GM06990 (cell line): ENCODE results near the gene DGCR6.
"Not testable (repeated sequence)": the region's sequence is repeated elsewhere in the genome, so short reads cannot be mapped to it uniquely, and the experiment has no call there.

Source experiments
- DNase-seq: peaks from one replicate; pipeline ENCODE4 v3.0.0-alpha.2; 2011; ENCODE audit not compliant: insufficient read length; ENCODE audit errors: extremely low read depth
- H3K27me3 ChIP-seq: replicated peaks from 2 replicates; pipeline ENCODE4 v1.6.0; 2011; ENCODE audit warnings: low read length; ENCODE audit not compliant: control insufficient read depth, insufficient read depth
- H3K36me3 ChIP-seq: 2 replicates; pipeline ENCODE4 v1.5.1; 2011; ENCODE audit warnings: low read length; ENCODE audit not compliant: control insufficient read depth, insufficient read depth
- H3K4me3 ChIP-seq: replicated peaks from 2 replicates; pipeline ENCODE4 v1.5.1; 2011; ENCODE audit warnings: low read depth, mild to moderate bottlenecking, control low read depth, low read length
- CTCF ChIP-seq: IDR thresholded peaks from 2 replicates; pipeline ENCODE4 v1.5.1; 2011; ENCODE audit warnings: low read length, control low read depth, mild to moderate bottlenecking, inconsistent platforms; ENCODE audit not compliant: insufficient read depth, poor library complexity, severe bottlenecking

DGCR6 gene

GRCh38 chr22:18905540-18906409 is at the start of gene DGCR6:
Gene DGCR6, plus strand, starts transcription at chr22:18906320. Its CDS starts 55 bp downstream, at chr22:18906375.
- H3K4me3 ChIP-seq: no peak within 1 kb of the TSS
- DNase-seq: no peak
- H3K36me3 ChIP-seq: no peaks in the 10 kb centered on the region
- no peak for TF ChIP-seq CTCF
- H3K27me3 ChIP-seq: no peaks in the 10 kb centered on the region

GRCh38 chr22:18859314-18859713 is 46.8 kb upstream of the DGCR6 start:
- not testable (repeated sequence) for DNase-seq, H3K4me3 ChIP-seq, H3K36me3 ChIP-seq, H3K27me3 ChIP-seq

- H3K4me3 ChIP-seq, H3K36me3 ChIP-seq, DNase-seq, H3K27me3 ChIP-seq: not testable (repeated sequence)
These were observed 24.9 kb upstream of the DGCR6 start for GRCh38 chr22:18881260-18881659.

- H3K36me3 ChIP-seq, H3K27me3 ChIP-seq, DNase-seq, H3K4me3 ChIP-seq: not testable (repeated sequence)
These were observed 21.7 kb upstream of the DGCR6 start for GRCh38 chr22:18884465-18884864.

GRCh38 chr22:18888115-18888514 is 18.0 kb upstream of the DGCR6 start:
- H3K4me3 ChIP-seq: no peak overlapping the region
- H3K27me3 ChIP-seq: no peaks in the 10 kb centered on the region
- DNase-seq: no peak
- no peaks in the 10 kb centered on the region for H3K36me3 ChIP-seq
- no peak for TF ChIP-seq CTCF

GRCh38 chr22:18890510-18891192 is 15.5 kb upstream of the DGCR6 start:
- not testable (repeated sequence) for DNase-seq, H3K36me3 ChIP-seq, H3K27me3 ChIP-seq, H3K4me3 ChIP-seq

- DNase-seq: not testable (repeated sequence)
These were observed 12.3 kb upstream of the DGCR6 start for GRCh38 chr22:18893775-18894174.

GRCh38 chr22:18896037-18896657 is 10.0 kb upstream of the DGCR6 start:
- not testable (repeated sequence) for H3K36me3 ChIP-seq, H3K27me3 ChIP-seq, DNase-seq, H3K4me3 ChIP-seq

More at GRCh38 chr22:18893775-18894174, 12.3 kb upstream of the DGCR6 start:
- H3K36me3 ChIP-seq, H3K4me3 ChIP-seq, H3K27me3 ChIP-seq: not testable (repeated sequence)

- not testable (repeated sequence) for H3K4me3 ChIP-seq, DNase-seq, H3K27me3 ChIP-seq, H3K36me3 ChIP-seq
These were observed 258 bp downstream of the DGCR6 start for GRCh38 chr22:18906410-18906745.
